Stimulated activated CD8-positive, alpha-beta memory T cell treated with anti-CD3 and anti-CD28 coated beads, Interleukin-2, amount 100 ng/mL, for 1 hour (primary cell): ENCODE measurements around the gene RPL10A.

ENCODE experiments used
- DNase-seq, 2 donors: peaks; one replicate each; pipeline ENCODE4 v3.0.0-alpha.2; 2020; ENCODE audit warnings: low read depth in 2 of 2

The RPL10A gene

DNA sequence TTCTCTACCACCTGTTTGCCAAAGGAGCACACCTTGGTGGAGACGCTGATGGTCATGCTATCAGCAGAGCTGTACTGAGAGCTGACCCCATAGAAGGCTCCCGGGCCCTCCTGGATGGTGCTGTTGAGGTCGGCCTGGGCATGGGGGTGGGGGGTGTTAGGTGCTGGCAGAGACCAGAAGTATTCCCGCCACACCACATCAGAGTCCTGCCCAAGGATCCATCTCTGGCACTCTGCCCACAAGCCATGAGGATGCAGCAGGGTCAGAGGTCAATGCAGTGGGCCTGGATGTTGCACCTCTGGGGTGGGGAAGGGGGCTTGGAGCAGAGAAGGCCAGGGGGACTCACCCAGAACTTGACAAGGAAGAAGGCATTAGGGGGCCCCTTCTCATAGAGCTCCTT lies 7.4 kb downstream of the RPL10A start:
- DNase-seq: no peak

DNA sequence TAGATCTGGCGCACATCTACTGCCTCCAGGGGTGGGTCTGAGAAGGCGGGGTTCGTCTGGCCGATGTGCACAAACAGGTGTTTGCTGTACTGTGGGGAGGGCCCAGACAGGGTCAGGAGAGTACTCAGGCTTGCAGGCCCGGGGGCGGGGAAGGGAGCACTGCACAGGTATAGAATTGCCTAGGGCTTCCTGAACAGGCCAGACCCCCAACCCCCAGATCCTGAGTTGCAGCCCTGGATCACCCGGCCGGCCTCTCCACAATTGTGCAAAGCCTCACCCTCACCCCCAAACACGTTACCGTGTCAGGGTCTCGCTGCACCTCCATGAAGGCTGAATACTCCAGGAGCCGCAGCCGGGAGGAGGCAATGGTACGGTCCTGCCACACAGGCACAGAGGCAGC lies 7.8 kb downstream of the RPL10A start:
- no peak for DNase-seq

DNA sequence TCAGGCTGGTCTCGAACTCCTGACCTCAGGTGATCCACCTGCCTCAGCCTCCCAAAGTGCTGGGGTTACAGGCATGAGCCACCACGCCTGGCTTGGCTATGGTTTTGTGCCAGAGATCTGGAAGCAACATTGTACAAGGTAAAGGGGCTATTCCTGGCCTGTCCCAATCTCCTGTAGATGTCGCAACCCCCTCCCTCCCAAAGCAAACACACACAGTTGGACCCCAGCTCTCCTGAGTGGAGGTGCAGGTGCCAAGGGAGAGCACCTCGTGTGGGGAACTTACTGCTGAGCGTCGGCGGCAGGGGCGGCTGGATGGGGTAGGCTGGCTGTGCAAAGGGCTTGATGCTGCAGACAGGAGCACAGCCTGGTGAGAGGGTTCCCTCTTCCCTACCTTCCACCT lies 8.8 kb downstream of the RPL10A start:
- no peak for DNase-seq

DNA sequence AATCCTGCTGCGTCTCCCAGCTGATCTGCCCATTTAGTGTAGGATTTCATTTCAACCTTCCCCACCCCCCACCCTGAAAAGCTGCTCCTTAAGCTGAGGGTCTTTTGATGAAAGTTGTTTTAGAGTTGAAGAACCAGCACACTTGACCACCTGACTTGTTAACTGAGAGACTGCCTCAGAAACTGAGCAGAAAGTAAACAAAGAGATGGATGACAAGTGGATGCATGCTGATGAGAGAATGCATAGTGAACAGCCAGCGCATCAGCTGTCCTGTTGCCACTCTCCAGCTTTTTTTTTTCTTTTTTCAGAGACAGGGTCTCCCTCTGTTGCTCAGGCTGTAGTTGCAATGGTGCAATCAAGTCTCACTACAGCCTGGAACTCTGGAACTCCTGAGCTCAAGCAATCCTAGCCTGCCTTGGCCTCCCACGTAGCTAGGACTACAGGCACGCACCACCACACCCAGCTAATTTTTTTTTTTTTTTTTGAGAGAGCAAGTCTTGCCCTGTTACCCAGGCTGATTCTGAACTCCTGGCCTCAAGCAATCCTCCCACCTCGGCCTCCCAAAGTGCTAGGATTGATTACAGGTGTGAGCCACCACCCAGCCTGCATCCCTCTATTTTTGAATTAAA lies 9.5 kb downstream of the RPL10A start:
- DNase-seq: no peak

DNA sequence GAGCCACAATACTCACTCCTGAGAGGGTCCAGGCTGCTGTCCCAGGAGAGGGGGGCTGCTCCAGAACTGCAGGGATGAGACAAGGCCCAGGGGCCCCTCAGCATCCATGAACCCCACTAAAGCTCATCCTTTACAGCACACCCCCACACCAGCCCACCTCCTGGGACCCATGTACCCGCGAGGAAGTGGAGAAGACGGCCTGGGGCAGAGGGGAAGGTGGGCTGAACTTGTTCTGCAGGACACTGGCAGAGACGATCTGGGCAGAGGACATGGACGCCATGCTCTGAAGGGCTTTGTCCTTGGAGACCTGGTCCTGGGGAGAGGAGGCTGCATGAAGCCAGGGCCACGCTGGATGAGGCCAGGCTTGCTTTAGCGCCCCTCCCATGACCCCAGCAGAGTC lies 10.1 kb downstream of the RPL10A start:
- DNase-seq: no peak

DNA sequence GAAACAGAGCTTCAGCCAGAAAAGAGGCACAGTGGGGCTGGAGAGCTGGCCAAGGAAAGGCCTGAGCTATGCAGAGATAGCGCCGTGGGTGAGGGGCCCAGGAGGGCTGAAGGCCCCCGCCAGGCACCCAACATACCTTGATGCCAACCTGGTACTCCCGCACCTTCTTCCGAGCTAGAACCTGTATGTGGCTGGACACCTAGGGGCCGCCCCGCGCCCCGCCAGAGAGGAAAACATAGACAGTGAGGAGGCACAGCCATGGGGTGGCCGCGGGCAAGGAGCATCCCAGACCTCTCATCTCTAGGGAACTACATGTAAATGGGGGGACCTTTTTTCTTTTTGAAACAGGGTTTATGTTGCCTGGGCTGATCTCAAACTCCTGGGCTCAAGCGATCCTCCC lies 12.0 kb downstream of the RPL10A start:
- DNase-seq: no peak

DNA sequence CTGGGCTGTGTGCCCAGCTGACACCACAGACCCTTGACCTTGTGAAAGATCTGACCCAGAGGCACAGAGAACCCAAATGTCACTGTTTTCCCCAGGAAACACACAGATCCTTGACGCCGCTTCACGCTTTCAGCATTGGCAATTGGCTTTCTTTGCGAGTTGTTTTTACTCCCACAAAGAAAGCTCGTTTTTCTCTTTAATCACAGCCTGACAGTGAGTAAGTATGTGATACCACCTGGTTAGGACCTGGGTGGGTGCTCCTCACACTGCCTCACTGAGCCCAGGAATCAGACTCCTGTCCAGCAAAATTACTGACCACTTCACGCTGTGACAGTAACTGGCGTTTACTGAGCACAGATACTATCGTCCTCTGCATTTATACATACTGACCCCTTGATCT lies 13.0 kb downstream of the RPL10A start:
- DNase-seq: no peak

DNA sequence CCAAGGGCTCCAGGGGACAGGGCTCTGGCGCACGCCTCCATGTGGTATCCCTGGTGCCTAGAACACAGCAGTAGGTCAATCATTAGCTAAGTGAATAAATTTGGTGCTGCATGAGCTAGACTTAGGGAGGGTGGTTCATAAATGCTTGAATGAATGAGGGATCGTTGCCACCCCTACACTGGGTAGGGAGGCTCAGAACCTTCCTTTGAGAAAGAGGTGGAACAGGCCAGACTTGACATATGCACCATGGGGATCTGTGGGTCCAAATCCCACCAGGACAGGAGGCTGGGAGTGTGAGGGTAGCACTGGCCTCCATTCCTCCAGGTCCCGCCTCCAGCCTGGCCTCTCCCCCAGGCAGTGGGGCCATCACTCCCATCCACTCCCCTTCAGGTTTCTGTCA lies 14.9 kb downstream of the RPL10A start:
- no peak for DNase-seq

DNA sequence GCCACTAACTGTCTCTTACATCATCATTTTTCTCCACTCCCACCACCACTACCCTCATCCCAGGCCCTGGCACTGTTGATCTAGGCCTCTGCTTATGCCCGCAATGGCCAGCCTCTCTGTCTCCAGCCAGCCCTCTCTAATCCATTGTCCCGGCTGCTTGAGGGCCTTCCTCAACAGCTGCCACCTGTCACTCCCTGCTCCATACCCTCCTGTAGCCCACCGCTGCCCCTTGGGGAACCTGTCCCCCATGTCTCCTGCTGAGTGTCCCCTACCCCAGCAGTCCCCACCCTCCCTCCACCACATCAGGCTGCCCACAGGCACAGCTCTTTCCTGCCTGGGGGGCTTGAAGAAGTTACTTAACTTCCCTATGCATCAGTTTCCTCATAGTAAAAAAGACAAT lies 15.3 kb downstream of the RPL10A start:
- DNase-seq: no peak

DNA sequence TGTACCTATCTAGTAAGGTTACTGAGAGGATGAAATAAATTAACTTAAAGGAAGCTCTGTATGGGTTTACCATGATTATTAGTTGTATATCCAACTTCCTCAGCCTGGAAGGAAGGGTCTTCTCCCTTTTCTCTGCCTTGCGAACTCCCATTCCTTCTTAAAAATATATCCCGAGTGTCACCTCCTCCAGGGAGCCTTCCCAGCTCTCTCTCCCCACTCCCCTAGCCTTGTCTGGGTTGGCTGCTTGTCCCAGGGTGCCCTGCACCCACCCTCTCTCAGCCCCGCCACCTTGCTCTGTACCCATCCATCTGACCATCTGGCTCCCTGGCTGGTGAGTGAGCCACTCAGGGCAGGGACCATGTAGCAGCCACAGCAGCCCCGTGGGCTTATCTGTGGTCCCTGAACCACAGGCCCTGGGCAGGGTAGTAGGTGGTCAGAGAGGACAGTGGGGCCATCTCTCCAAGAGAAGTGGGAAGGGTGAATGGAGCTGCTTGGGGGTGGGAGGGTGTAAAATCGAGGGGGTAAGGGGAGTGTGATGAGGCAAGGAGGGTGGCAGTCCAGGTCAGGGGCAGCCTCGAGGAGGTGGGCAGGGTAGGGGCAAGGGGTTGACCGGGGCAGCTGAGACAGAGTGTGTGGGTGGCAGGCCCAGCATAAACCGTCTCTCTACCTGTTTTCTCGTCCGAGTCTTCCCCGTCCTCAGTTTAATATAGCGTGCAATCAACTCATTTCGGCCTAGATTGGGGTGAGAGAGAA lies 15.9 kb downstream of the RPL10A start:
- DNase-seq: no peak

DNA sequence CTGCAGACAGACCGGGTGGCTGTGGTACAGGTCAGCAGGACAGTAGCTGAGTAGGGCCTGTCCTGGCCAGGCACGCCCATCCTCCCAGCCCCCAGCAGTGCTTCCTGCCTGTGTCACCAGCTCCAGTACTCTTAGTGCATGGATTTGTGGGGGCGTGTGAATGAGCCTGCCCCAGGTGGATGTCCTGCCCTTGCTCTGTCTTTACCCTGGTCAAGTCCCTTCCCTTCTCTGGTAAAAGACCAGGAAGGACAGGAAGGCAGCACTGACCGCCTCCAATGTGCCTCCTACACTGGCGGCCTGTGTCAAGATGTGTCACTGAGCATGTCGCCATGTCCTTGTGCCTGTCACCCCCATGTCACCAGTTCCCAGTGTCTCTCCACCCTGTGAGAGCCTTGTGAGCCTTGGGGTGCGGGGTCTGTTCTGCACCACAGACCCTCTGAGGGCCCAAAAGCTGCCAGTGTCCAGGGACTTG lies 16.8 kb downstream of the RPL10A start:
- DNase-seq: no peak

DNA sequence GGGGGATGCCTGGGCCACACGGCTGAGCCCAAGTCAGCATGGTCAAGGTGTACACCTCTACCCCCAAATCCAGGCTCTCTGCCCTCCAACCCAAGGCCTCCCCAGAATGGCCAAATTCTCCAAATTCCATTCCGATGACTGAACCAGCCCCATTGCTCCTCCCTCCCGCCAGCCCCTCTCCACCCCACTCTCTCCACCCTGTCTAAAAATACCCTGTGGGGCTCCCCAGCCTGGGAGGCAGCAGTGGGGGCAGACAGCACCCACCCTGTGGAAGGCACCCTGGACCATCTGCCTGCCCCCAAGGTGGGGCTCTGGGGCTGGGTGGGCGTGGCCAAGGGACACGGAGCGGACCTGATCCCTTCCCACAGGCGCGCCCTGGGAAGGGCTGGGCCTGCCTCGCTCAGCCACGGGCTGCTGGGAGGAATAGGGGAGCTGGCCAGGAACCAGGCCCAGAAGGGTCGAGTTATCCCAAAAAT lies 17.2 kb downstream of the RPL10A start:
- no peak for DNase-seq

DNA sequence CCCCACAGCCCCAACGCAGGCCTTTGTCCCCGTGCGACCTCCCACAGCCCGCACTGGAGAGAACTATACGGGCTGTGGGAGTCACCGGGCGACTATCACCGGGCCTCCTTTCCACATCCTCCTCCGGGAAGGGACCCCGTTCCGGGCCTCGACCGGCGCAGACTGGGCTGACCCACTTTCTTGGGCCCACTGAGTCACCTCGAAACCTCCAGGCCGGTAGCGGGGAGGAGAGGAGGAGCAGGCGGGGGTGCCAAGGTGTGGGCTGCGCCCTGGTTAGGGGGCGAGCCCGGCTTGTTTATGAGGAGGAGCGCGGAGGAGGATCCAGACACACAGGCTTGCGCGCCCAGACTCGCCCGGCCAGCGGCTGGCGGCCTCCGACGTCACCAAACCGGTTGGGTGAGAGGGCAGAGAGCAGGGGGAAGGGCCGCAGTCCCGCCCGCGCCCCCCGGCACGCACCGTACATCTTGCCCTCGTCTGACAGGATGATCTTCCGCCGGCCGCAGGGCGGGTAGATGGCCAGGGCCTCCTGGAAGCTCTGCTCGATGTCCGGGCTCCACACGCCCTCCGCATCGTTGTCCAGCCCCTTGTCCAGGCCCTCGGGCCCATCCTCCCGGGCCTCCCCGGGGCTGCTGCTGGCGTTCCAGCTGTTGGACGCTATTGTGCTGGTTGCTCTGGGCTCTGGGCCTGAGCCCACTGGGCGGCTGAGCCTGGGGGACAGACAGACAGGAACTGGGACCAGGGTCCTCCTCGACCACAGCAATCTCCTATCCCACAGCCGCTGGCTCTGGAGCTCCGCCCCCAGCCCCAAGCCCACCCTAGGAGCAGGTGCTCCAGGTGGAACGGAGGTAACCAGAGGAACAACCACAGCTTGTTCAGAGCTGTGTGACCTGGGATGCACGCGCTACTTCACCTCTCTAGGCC lies 18.1 kb downstream of the RPL10A start:
- no peak for DNase-seq

DNA sequence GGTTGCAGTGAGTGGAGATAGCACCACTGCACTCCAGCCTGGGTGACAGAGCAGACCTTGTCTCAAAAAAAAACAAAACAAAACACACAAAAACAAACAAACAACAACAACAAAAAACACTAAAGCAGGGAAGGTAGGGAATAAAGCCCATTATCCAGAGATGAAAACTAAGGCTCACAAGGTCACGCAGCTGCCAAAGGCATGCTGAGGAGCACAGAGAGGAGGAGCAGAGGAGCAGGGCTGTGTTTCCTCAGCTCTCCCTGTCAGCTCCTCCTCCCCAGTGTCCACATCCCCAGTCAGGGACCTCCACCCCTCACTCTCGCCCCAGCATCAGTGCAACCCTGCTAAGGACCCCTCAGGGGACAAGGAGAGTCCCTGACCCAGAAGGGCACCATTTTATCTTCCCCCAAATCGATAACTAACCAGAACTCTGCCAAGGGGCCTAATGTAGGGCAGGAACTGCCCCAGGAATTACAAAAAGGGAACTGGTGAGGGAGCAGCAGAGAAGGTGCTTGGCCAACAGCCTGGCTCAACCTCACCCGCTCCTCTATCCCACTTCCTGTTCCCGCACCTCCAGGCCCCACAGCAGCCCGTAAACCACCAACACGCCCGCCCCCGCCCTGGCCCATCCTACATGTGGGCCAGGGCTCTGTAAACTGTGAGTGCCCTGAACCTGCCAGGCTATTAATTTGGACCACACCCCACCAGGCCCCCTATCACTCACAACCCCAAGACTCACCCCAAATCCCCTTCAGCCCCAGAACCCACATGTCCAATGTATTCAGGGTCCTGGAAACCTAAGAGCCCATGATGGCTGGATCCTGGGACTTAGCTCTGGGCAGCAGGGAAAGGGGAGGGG lies 19.7 kb downstream of the RPL10A start:
- DNase-seq: no peak

DNA sequence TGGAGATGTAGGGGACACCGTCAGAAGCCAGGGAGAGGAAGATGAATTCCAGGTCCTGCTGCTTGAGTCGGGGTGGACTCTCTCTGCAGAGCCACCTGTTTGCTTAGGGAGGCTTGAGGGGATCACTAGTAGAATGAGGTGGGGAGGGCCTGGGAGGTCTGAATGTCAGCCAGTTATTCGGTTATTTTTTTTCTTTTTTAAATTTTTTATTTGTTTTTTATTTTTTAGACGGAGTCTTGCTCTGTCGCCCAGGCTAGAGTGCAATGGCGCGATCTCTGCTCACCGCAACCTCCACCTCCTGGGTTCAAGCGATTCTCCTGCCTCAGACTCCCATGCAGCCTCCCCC lies 20.3 kb downstream of the RPL10A start:
- DNase-seq: no peak

DNA sequence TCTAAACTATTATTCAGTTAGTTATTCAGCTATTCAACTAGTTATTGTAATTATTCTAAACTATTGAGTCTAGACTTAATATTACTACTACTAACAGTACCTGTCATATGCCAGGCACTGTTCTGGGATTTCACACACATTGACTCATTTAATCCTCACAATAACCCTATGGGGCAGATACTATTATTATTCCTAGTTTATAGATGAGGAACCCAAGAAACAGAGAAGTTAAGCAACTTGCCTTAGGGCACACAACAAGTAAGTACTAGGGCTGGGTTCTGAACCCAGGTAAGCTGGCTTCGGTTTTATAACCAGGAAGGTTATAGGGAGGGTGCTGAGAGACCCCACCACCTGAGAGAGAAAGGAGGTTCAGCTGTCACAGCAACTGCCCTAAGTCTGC lies 20.9 kb downstream of the RPL10A start:
- DNase-seq: no peak

DNA sequence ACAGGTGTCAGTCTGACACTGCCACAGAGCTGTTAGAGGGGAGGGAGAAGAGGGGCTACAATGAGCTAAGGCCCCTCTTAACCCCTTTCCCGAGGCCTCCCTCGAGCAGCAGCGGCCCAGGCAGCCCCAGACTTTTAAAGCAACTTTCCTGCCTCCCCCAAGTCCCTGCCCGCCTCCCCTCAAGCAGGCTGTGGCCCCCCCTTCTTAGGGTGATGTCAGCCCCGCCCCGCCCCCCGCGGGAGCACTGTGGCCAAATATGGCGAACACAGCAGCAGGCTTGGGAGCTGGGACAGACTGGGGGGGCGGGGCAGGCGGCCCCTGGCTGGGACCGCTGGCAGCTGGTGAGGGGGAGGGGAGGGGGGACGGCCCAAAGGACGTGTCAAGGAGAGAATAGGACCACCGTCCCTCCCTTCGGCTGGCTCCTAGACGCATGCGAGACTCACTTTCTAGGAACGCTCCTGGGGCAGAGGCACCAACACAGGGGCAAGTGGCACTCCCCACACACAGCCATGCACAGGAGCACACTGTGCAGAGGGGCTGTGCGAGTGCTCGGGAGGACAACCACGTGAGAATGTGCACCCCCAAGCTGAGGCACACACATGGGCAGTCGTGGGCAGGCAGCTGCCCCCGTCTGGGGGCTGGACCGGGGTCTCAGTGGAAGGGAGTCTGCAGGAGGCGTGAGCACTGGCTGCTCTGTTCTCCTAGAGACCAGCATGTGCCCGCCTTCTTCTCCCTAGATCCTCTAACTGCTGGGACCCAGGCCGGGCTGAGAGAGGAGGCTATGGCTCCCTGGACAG lies 22.0 kb downstream of the RPL10A start:
- DNase-seq: no peak

DNA sequence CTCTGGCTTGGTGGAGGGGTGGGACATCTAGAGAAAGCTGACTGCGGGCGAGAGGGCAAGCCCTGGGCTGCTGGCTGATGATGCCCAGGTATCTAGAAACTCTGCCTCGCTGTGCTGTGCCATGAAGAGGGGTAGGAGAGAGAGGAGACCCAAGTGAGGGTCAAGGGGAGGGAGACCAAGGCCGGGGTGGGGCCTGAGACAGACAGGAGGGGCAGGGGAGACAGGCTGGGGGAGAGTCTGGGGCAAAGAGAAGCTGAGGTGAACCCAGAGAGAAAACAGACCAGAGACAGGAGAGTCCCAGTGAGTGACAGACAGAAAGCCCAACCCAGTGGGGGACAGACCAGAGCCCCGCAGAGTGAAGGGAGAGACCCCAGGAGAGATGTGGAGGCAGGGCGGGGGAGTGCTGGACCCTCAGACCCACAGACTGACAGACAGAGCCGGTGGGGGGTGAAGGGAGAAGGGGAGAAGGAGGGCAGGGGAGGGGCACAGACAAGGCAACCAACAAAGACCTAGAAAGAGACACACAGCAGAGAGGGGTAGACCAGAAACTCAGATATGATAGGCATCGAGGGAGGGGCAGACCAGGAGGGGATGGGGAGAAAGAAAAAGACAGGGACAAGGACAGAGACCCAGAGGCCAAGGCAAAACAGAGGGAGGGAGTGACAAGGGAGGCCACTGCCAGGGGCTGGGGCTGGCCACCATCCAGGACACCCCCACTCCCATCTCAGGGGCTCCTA lies 22.8 kb downstream of the RPL10A start:
- no peak for DNase-seq

DNA sequence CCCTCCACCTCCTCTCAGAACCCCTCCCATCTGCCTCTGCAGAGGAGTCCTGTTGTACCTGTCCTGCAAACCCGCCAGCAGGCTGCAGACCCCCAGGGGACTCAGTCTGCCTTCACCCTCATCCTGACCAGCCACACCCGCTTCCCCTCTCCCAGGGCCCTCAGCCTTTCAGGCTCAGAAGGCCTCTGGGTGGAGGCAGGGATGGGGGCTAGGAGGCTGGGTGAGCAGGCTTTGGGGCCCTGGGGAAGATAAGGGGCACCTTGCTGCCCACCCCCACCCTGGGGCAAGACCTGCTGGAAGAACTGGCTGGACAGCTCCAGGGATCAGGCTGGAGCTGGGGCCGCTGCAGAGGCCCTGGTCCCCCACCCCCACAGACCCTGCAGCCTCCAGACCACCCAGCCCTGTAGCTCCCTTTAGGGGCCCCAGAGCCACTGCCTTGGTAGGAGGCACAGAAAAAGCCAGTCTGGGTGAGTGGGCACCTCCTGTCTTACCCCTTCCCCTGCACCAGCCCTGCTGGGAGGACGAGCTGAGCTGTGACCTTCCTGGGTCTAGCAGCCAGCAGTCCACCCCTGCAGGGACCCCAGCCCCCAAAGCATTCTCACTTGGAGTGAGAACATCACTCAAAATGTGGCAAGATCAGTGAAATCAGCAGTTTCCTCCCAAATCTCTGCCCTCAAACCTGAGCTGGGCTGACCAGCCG lies 23.5 kb downstream of the RPL10A start:
- DNase-seq: no peak
